Liver (tissue), 9 donors: ENCODE data around the gene AP4B1. TPM values are rescaled to one million over a fixed set of nuclear protein-coding genes. Genes with fewer than 3 reads are reported as not detected.

ENCODE experiments used
- DNase-seq: peaks from one replicate; pipeline ENCODE4 v3.0.0-alpha.2; 2017; ENCODE audit warnings: low spot score
- H3K27ac ChIP-seq, 2 donors: one replicate each; pipeline ENCODE4 v1.7.0; 2013; ENCODE audit warnings: inconsistent platforms in 2 of 2, low read length in 2 of 2, control low read depth in 1 of 2, low read depth in 1 of 2, mild to moderate bottlenecking in 1 of 2
- H3K27me3 ChIP-seq, 4 donors: one replicate each; pipeline versions ENCODE4 v1.6.1 to v1.7.0; 2013; ENCODE audit warnings: low read length in 3 of 4, inconsistent platforms in 1 of 4, mild to moderate bottlenecking in 1 of 4, moderate library complexity in 1 of 4; ENCODE audit not compliant: control insufficient read depth in 4 of 4, insufficient read depth in 4 of 4
- H3K36me3 ChIP-seq, 4 donors: one replicate each; pipeline versions ENCODE4 v1.6.1 to v1.7.0; 2013; ENCODE audit warnings: low read length in 3 of 4, mild to moderate bottlenecking in 3 of 4, low read depth in 1 of 4, moderate library complexity in 1 of 4; ENCODE audit not compliant: control insufficient read depth in 4 of 4, insufficient read depth in 3 of 4
- H3K4me1 ChIP-seq, 4 donors: one replicate each; pipeline versions ENCODE4 v1.6.1 to v1.7.0; 2013; ENCODE audit warnings: low read length in 3 of 4, mild to moderate bottlenecking in 3 of 4, moderate library complexity in 1 of 4; ENCODE audit not compliant: control insufficient read depth in 4 of 4, insufficient read depth in 4 of 4
- H3K4me3 ChIP-seq, 3 donors: one replicate each; pipeline versions ENCODE4 v1.6.1 to v1.7.0; 2013; ENCODE audit warnings: low read length in 3 of 3, control low read depth in 1 of 3, low read depth in 1 of 3, mild to moderate bottlenecking in 1 of 3
- H3K9ac ChIP-seq, 2 donors: one replicate each; pipeline ENCODE4 v1.7.0; 2013; ENCODE audit warnings: low read length in 2 of 2, mild to moderate bottlenecking in 2 of 2, moderate library complexity in 2 of 2, control low read depth in 1 of 2, low read depth in 1 of 2
- H3K9me3 ChIP-seq, 4 donors: one replicate each; pipeline versions ENCODE4 v1.6.1 to v1.7.0; 2013; ENCODE audit warnings: low read length in 3 of 4; ENCODE audit not compliant: control insufficient read depth in 4 of 4
- ATF3 ChIP-seq: IDR thresholded peaks from 2 replicates; pipeline ENCODE4 v1.6.1; 2016; ENCODE audit warnings: antibody characterized with exemption
- CTCF ChIP-seq: fragments of 150-350 bp; IDR thresholded peaks from 2 replicates; pipeline ENCODE4 v1.5.1; 2017; ENCODE audit warnings: improper control_type of control experiment, low read depth, low read length; ENCODE audit not compliant: missing input control
- FOXA1 ChIP-seq: IDR thresholded peaks from 2 replicates; pipeline ENCODE4 v1.6.1; 2016; ENCODE audit warnings: antibody characterized with exemption
- FOXA2 ChIP-seq: IDR thresholded peaks from 2 replicates; pipeline ENCODE4 v1.6.1; 2016; ENCODE audit warnings: antibody characterized with exemption
- GABPA ChIP-seq, 2 donors: IDR thresholded peaks in 1 of 2; conservative IDR thresholded peaks in 1 of 2; 2 replicates each; pipeline ENCODE4 v1.6.1; 2016; ENCODE audit warnings: antibody characterized with exemption in 2 of 2, mild to moderate bottlenecking in 1 of 2, moderate library complexity in 1 of 2
- HNF4A ChIP-seq, 2 donors: conservative IDR thresholded peaks; 2 replicates each; pipeline ENCODE4 v1.6.1; 2016; ENCODE audit warnings: antibody characterized with exemption in 2 of 2, mild to moderate bottlenecking in 2 of 2
- HNF4G ChIP-seq: IDR thresholded peaks from 2 replicates; pipeline ENCODE4 v1.6.1; 2016; ENCODE audit warnings: antibody characterized with exemption
- JUND ChIP-seq, 2 donors: IDR thresholded peaks; 2 replicates each; pipeline ENCODE4 v1.6.1; 2016; ENCODE audit warnings: antibody characterized with exemption in 2 of 2
- NR2F2 ChIP-seq: IDR thresholded peaks from 2 replicates; pipeline ENCODE4 v1.6.1; 2016; ENCODE audit warnings: antibody characterized with exemption
- TAF1 ChIP-seq: conservative IDR thresholded peaks from 2 replicates; pipeline ENCODE4 v1.6.1; 2016; ENCODE audit warnings: antibody characterized with exemption, mild to moderate bottlenecking
- YY1 ChIP-seq: IDR thresholded peaks from 2 replicates; pipeline ENCODE4 v1.6.1; 2016; ENCODE audit warnings: antibody characterized with exemption, mild to moderate bottlenecking
- ZBTB33 ChIP-seq: IDR thresholded peaks from 2 replicates; pipeline ENCODE4 v1.6.1; 2016; ENCODE audit warnings: antibody characterized with exemption
- WGBS: extraction: QIAGEN DNeasy Blood & Tissue Kit; methylation state at CpG from one replicate; pipeline ENCODE4 v1.1.7; 2013; 5-methylcytosine and 5-hydroxymethylcytosine counted together
- polyA plus RNA-seq, 2 donors: library from polyadenylated mRNA; stranded (reverse) in 1 of 2; unstranded in 1 of 2; fragments of 200-250 nt in 1 of 2; fragments of >200 nt in 1 of 2; fragmentation: Nextera tagmentation in 1 of 2; extraction: Ambion mirVana in 1 of 2; gene quantifications; one replicate each; pipeline versions ENCODE4 v1.2.1 to v1.2.3, GENCODE V29; 2013 to 2015
- total RNA-seq, 2 donors: library from RNA; depleted of rRNA; stranded (reverse); fragments of >200 nt; gene quantifications; one replicate each; pipeline ENCODE4 v1.2.3, GENCODE V29; 2014
- TF ChIP-seq, protein P1 (sequence below): IDR thresholded peaks from 2 replicates; pipeline ENCODE4 v1.6.1; 2016; ENCODE audit warnings: antibody characterized with exemption, mild to moderate bottlenecking
- TF ChIP-seq, protein P2 (sequence below): IDR thresholded peaks from 2 replicates; pipeline ENCODE4 v1.6.1; 2016; ENCODE audit warnings: antibody characterized with exemption
- donor health status: healthy.
- donor health status: healthy.
- donor health status: healthy.
- donor health status: healthy.
- donor health status: healthy.

The AP4B1 gene
- total and polyA plus RNA-seq, 4 donors, result 4.3 to 10.6 (median 7.0) TPM

DNA sequence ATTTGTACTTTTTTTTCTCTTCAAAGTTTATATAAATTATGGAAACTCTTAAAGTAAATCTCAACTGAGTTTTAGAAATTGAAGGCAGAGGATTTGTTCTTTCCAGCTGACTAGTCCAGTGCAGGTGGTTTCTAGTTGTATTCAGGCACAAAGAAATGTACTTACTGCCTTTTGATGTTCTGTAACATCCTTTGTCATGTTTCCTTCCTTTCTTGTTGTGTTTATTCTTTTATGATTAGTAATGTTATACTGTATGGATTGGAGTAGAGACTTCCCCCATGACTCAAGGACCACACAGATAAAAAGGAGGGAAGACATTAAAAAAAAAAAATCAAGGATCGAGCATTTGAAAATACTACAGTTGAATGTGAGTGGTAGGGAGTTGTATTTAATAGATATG lies 32.5 kb upstream of the AP4B1 start (continued):
- TF ChIP-seq, protein P1, sequence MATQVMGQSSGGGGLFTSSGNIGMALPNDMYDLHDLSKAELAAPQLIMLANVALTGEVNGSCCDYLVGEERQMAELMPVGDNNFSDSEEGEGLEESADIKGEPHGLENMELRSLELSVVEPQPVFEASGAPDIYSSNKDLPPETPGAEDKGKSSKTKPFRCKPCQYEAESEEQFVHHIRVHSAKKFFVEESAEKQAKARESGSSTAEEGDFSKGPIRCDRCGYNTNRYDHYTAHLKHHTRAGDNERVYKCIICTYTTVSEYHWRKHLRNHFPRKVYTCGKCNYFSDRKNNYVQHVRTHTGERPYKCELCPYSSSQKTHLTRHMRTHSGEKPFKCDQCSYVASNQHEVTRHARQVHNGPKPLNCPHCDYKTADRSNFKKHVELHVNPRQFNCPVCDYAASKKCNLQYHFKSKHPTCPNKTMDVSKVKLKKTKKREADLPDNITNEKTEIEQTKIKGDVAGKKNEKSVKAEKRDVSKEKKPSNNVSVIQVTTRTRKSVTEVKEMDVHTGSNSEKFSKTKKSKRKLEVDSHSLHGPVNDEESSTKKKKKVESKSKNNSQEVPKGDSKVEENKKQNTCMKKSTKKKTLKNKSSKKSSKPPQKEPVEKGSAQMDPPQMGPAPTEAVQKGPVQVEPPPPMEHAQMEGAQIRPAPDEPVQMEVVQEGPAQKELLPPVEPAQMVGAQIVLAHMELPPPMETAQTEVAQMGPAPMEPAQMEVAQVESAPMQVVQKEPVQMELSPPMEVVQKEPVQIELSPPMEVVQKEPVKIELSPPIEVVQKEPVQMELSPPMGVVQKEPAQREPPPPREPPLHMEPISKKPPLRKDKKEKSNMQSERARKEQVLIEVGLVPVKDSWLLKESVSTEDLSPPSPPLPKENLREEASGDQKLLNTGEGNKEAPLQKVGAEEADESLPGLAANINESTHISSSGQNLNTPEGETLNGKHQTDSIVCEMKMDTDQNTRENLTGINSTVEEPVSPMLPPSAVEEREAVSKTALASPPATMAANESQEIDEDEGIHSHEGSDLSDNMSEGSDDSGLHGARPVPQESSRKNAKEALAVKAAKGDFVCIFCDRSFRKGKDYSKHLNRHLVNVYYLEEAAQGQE, result no peak
- TF ChIP-seq FOXA2, result no peak
- no peak for TF ChIP-seq ATF3
- TF ChIP-seq JUND (IDR thresholded peaks at IDR 0.05), result no peak
- no peak for TF ChIP-seq NR2F2
- no peak for TF ChIP-seq HNF4G
- no peak for TF ChIP-seq HNF4A (conservative IDR thresholded peaks at IDR 0.05)

DNA sequence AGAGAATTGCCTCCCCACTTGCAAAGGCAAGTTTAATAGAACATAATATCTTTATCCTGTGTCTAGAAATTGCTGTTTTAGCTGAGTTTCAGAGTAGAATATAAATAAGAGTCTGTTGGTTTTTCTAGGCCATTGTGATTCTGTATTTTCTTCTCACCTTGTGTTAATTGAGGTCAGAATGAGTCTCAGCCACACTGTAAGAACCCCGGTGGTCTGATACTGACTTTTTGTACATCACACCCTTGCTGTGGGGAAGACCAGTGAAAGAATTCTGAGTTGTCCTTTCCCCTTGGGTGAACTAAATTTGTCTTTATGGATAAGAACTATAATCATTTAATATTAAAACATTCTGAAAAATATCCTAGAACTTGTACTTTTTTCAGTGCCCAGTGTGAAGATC lies 31.4 kb upstream of the AP4B1 start:
- Histone ChIP-seq H3K9ac (no peak overlapping the region), H3K4me1 (peaks cover 9 to 43% (median 35%) of the 10 kb centered on the region in 4 donors), H3K9me3 (no peaks in the 10 kb centered on the region), H3K4me3 (no peak overlapping the region), H3K36me3 (peaks cover 0 to 7% (median 2%) of the 10 kb centered on the region in 4 donors), H3K27ac (no peak overlapping the region), H3K27me3 (no peaks in the 10 kb centered on the region)
- no peak for TF ChIP-seq CTCF
- TF ChIP-seq FOXA1, result no peak
- TF ChIP-seq, protein P2, sequence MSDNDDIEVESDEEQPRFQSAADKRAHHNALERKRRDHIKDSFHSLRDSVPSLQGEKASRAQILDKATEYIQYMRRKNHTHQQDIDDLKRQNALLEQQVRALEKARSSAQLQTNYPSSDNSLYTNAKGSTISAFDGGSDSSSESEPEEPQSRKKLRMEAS, result no peak
- no peak for TF ChIP-seq NR2F2
- no peak for TF ChIP-seq TAF1
- no peak for TF ChIP-seq ZBTB33
- TF ChIP-seq JUND (IDR thresholded peaks at IDR 0.05), result no peak
- TF ChIP-seq HNF4A (conservative IDR thresholded peaks at IDR 0.05), result no peak
- TF ChIP-seq GABPA (IDR thresholded peaks at IDR 0.05 in 1 of 2, conservative IDR thresholded peaks at IDR 0.05 in 1 of 2), result no peak
- TF ChIP-seq ATF3, result no peak
- no peak for TF ChIP-seq YY1
- TF ChIP-seq FOXA2, result no peak
- TF ChIP-seq, protein P1, result no peak
- DNase-seq, result no peak
- WGBS, result 90% methylated on average over 1 of the region's 1 CpG
